Left renal cortex interstitium (tissue), 4 donors: ENCODE results near the gene TERF2IP. TPM values are rescaled to one million over a fixed set of nuclear protein-coding genes. Genes with fewer than 3 reads are reported as not detected.

ENCODE experiments used
- DNase-seq, 4 donors: peaks; one replicate each; pipeline ENCODE4 v3.0.0-alpha.2; 2013; ENCODE audit warnings: low read depth in 4 of 4, low spot score in 2 of 4, missing footprints in 1 of 4
- polyA plus RNA-seq, 4 donors: library from polyadenylated mRNA; unstranded; fragments of 120-200 nt; gene quantifications; one replicate each; pipeline ENCODE4 v1.2.1, GENCODE V29; 2013; ENCODE audit not compliant: insufficient read length in 4 of 4

The TERF2IP gene
- polyA plus RNA-seq, 4 donors, result 79.9 to 89.7 (median 83.1) TPM

DNA sequence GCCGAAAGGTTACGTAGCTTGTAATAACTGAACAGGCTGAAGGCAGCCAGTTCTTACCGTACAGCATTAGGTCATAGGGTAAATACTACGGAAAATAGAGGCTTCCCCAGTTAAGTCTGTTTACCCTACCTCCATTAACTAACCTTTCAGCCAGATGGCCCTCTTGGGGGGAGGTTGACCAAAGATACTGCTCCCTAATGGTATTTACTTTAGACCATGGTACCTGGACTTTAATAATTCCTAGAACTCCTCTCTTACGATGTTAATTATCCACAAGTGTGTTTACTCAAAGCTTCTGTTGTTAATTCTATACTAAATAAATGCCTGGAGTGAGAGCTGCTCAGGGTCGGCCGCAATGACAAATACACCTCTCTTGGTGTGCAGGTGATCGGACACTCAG lies 14.7 kb upstream of the TERF2IP start:
- no peak for DNase-seq

GRCh38 chr16:75635036-75635435 lies 12.5 kb upstream of the TERF2IP start:
- DNase-seq, result no peak

DNA sequence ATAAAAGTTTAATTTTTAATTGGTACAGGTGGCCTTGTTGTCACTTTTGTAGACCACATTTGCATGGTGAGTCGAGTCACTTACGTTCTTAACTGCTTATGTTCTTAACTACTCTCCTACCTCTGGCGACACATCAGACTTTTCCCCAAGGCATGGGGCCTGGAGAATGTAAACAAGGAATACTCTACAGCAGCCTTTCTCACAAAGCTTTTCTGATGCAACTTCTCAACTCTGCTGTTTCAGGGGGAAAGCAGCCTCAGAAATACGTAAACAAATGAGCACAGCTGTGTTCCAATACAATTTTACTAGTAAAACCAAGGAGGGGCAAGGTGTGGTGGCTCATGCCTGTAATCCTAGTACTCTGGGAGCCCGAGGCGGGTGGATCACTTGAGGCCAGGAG lies 7.0 kb upstream of the TERF2IP start:
- DNase-seq, result no peak

- no peak for DNase-seq
Measured at GRCh38 chr16:75644240-75645012, 3.1 kb upstream of the TERF2IP start.

DNA sequence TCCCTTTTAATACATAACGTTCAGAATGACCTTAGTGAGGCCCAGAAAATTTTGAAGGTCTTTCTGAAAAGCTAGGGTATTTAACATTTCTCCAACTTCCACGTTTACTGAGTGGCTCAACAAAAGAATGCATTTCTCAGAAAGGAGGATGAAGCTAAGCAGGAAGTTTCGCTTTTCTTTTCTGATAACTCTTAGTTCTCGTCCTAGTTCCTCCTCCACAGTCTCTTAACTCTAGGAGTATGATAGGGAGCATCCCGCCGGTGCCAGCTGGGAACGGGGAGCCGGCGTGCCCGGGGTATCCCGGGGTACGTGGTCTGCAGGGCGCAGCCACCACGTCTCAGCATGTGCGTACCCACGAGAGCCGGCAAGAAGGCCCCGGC lies 471 bp upstream of the TERF2IP start:
- peak in 1 of 4 donors; percentile 37 for DNase-seq

GRCh38 chr16:75648265-75649076 lies 898 bp downstream of the TERF2IP start:
- peak; percentile 76 to 89 (median 84) for DNase-seq

DNA sequence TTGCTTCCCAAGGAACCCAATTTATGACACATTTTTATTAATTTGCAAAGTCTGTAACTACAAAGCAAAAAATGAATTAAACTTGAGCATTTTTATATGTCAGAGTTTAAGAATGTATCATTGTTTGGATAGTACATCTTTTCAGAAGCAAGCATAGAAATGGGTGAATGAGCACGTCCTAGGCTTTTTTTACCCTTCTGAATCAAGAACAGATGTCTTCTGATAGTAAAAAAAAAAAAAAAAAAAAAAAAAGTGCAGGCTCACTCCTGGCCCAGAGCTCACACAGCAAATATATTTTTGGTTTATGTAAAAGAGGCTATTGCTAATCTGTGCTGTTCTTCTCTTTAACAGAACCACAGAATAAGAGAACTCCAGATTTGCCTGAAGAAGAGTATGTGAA lies 6.3 kb downstream of the TERF2IP start:
- no peak for DNase-seq

- DNase-seq, result no peak
Measured at GRCh38 chr16:75658175-75658574, 10.6 kb downstream of the TERF2IP start.

DNA sequence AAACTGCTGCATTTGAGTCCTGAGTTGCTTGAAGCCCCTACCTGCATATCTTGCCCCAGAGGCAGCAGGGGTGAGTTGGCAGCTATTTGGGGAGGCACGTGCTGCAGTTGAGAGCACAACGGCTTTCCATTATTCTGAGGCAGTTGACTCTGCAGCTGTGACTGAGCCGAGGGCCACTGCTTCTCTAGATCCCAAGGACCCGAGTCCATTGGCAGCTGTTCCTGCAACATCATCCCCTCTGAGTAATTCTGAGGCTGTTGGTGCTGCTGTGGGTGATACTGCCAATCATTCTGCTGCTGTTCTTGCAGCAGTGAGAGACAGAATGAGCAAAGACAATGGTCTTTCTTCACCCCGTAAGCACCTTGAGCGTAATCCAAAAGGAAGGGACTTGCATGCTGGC lies 12.7 kb downstream of the TERF2IP start:
- DNase-seq, result no peak

DNA sequence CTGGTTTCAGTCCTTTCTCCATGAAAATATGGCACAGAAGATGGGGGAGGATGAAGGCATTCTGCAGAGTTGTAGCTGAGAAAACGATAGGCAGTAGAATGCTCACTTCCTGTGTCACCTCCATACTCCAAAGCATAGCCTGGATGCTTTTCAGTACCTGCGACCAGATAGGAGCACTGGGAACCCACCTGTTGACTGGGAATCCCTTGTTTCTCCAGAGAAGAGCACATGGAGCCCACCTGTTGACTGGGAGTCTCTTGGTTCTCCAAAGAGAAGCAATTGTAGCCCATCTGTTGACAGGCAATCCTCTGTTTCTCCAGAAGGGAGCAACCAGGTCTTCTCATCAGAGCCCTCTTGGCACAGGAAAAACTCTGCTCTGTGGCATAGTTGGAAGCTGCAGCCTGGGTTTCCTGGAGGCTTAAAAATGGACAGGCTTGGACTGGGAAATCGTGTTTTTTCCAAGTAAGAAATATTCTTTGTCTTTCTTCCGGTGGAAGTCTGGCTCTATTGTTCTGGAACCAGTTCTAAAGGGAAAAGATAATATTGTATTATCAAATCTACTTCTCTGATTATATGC lies 13.2 kb downstream of the TERF2IP start:
- DNase-seq, result no peak

- no peak for DNase-seq
Measured at GRCh38 chr16:75667503-75667902, 19.9 kb downstream of the TERF2IP start.

GRCh38 chr16:75676909-75677308 lies 29.3 kb downstream of the TERF2IP start, which contains the start of gene CPHXL2:
TSS of gene CPHXL2 (minus strand) at chr16:75677009. CDS start at chr16:75676999, 10 bp downstream.
- no peak for DNase-seq

DNA sequence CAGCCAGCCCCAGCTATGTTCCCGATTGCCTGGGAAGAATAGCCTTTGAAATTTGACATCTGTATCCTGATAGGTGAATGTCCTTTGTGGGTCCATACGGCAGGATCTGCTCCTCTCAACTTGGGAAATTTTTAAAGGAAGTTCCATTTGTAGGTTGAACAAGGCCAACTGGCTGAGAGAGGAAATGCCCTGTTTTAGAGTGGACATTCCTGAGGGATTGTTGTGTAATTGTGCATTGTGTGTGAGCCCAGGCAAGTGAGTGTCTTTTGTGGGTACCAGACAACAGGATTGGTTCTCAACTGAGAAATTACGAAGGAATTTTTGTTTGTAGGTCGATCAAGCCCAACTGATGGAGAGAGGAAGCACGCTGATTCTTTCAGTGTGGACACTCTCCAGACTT lies 31.8 kb downstream of the TERF2IP start:
- no peak for DNase-seq

DNA sequence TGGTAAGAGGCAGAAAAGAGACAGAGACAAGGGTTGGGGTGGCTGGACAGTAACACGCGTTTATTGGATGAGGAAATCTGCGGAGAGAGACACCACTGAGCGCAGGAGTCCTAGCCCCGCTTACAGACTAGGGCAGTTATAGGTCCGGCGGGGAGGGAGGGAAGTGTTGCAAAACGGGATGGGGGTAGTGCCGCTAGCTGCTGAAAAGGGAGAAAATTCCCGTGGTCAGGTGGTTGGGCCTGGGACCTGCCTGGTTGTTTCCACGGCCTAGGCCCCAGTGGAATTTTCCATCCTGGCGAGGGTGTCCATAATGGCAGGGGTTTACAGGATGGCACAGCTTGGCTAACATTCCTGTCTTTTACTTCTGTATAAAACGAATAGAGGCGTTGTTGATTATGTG lies 34.7 kb downstream of the TERF2IP start:
- DNase-seq, result no peak

DNA sequence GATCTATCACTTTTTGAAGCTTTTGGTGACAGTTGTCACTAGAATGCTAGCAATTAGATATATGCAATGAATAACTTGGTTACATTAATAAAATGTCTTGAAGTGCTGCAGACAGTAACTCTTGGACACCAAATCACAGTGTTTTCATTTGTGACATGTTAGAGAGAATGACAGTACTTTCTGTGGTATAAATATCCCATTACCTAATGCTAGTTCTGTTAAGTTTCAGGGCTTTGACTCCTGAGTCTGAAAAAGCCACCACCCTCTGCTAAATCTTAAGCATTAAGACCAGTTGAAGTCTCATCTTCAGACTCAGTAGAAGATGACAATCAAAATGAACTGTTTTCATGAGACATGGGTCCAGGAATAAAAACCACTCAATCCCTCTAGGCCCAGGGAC lies 39.8 kb downstream of the TERF2IP start:
- no peak for DNase-seq

DNA sequence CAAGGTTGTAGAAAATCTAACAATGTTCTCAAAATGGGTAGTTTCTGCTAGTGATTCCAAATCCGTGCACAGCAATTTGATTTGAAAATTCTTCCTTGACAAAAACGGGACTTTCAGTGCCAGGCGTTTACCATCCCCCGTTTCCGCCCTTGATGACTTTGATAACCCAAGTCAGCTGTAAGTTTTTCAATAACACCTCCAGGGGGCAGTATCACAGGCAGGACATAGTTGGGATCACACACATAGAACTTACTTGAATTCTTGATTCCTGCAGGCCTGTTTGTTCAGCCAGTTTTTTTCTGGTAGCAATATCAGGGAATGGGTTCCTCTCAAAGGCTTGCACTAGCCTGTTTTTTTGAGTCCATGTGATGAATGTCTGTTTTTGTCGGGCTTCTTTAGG lies 48.1 kb downstream of the TERF2IP start:
- DNase-seq, result no peak

- DNase-seq, result no peak
Measured at GRCh38 chr16:75697571-75697970, 50.0 kb downstream of the TERF2IP start.

DNA sequence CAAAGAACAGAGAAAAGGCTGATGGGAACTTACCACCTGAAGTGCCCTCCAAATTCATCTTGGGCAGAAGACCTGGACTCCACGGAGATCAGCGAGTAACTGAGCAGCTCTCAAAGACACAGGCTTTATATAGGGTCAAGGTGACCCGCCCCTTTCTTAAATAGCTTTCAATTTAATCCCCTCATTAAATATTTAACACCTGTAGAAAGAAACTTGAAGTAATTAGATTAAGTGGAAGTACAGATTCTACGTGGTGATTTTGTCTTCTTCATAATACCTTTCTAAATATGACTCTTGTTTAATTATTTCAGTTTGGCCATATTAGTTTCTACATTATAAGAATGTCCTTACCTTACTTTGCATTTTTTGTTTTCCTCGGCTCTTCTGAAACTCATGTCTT lies 53.8 kb downstream of the TERF2IP start, which contains the start of gene DUXB:
DUXB (minus strand) TSS at position 101 of the 400 bp plus-strand sequence; CDS start at position 58, 43 bp downstream.
- DNase-seq, result no peak

- no peak for DNase-seq
Measured at GRCh38 chr16:75702242-75702641, 54.7 kb downstream of the TERF2IP start.

GRCh38 chr16:75703306-75703705 lies 55.7 kb downstream of the TERF2IP start:
- DNase-seq, result no peak
